HCT116 (cell line): Measurements from ENCODE around the gene SLC25A44.

ENCODE experiments used
- CTCF ChIP-seq, 3 experiments: fragments of 200-600 bp in 1 of 3; sonication (generic) in 1 of 3; IDR thresholded peaks in 2 of 3; conservative IDR thresholded peaks in 1 of 3; 2 replicates each; pipeline ENCODE4 v1.5.1; 2012 to 2017; ENCODE audit warnings: low read depth in 2 of 3, low read length in 2 of 3, antibody characterized with exemption in 1 of 3, borderline replicate concordance in 1 of 3, control low read depth in 1 of 3, mild to moderate bottlenecking in 1 of 3, mixed read lengths in 1 of 3, mixed run types in 1 of 3, moderate library complexity in 1 of 3; ENCODE audit not compliant: insufficient read depth in 1 of 3
- EGR1 ChIP-seq: IDR thresholded peaks from 2 replicates; pipeline ENCODE4 v1.6.1; 2012; ENCODE audit warnings: low read depth
- POLR2A ChIP-seq: IDR thresholded peaks from 2 replicates; pipeline ENCODE4 v1.7.0; 2011; ENCODE audit warnings: borderline replicate concordance; ENCODE audit not compliant: insufficient read depth, insufficient read length; ENCODE audit errors: extremely low read depth
- ZNF274 ChIP-seq: fragments of 200-500 bp; sonication (Bioruptor generic); IDR thresholded peaks from 2 replicates; pipeline ENCODE4 v1.6.1; 2014; ENCODE audit warnings: mild to moderate bottlenecking, low read depth, low read length, inconsistent platforms

- no peak for TF ChIP-seq ZNF274
- no peak for TF ChIP-seq EGR1
- no peak for TF ChIP-seq CTCF (IDR thresholded peaks at IDR 0.05 in 2 of 3, conservative IDR thresholded peaks at IDR 0.05 in 1 of 3; ENCODE audit: borderline replicate concordance in 1 of 3, insufficient read depth in 1 of 3, low read depth in 2 of 3, low read length in 2 of 3)
- TF ChIP-seq POLR2A: no peak
Observed at GRCh38 chr1:156153362-156153761, 40.5 kb upstream of the SLC25A44 start, which contains the start of gene SEMA4A.
